Activated CD4-positive, alpha-beta T cell treated with anti-CD3 and anti-CD28 coated beads, Interleukin-2, amount 50 U/mL, for 16 hours (primary cell): ENCODE data around the gene BICDL2.
A peak's percentile ranks its signal among the peaks of the same experiment; 100 is the strongest.

Experiments used
- DNase-seq: peaks from one replicate; pipeline ENCODE4 v3.0.0-alpha.2; 2020

Gene BICDL2

GRCh38 chr16:2980227-2981176, 56.2 kb downstream of the BICDL2 start, which contains the start of gene PKMYT1:
Gene PKMYT1 (minus strand): TSS chr16:2980446. CDS start chr16:2979657, 789 bp downstream.
- peak; percentile 94 for DNase-seq

- DNase-seq, result no peak
These were observed 57.0 kb downstream of the BICDL2 start for GRCh38 chr16:2979669-2980226.
